K562 (cell line): Measurements from ENCODE around the gene DND1. TPM values are rescaled to one million over a fixed set of nuclear protein-coding genes. Genes with fewer than 3 reads are reported as not detected.

ENCODE experiments used
- ATF1 ChIP-seq, 2 experiments: fragments of 450-650 bp in 1 of 2; IDR thresholded peaks; 2 replicates each; pipeline ENCODE4 v1.6.1; 2016; ENCODE audit warnings: missing compliant biosample characterization in 1 of 2, missing genetic modification characterization in 1 of 2
- CBFA2T3 ChIP-seq: fragments of 450-650 bp; IDR thresholded peaks from 2 replicates; pipeline ENCODE4 v1.6.1; 2017
- E4F1 ChIP-seq: fragments of 250-450 bp; sonication (Bioruptor Pico); IDR thresholded peaks from 2 replicates; pipeline ENCODE4 v1.5.0; 2021; ENCODE audit warnings: mild to moderate bottlenecking, borderline replicate concordance
- FOXP4 ChIP-seq: sonication (generic); formaldehyde crosslinking; IDR thresholded peaks from 2 replicates; pipeline ENCODE4 v1.8.0; 2022; ENCODE audit warnings: mild to moderate bottlenecking, missing genetic modification reagents, borderline replicate concordance
- GATAD2B ChIP-seq: fragments of 450-650 bp; IDR thresholded peaks from 2 replicates; pipeline ENCODE4 v1.6.1; 2017; ENCODE audit warnings: mild to moderate bottlenecking, borderline replicate concordance
- TCF7L2 ChIP-seq: fragments of 150-350 bp; IDR thresholded peaks from 2 replicates; pipeline ENCODE4 v1.6.1; 2016; ENCODE audit warnings: low read depth, mild to moderate bottlenecking, low read length, moderate library complexity
- TEAD1 ChIP-seq, 2 experiments: fragments of 450-650 bp in 1 of 2; sonication (generic) in 1 of 2; formaldehyde crosslinking; IDR thresholded peaks; 2 replicates each; pipeline versions ENCODE4 v1.4.0 to v1.8.0; 2020 to 2022; ENCODE audit warnings: mild to moderate bottlenecking in 2 of 2, missing genetic modification reagents in 1 of 2
- ZBTB43 ChIP-seq: sonication (generic); formaldehyde crosslinking; IDR thresholded peaks from 2 replicates; pipeline ENCODE4 v1.8.0; 2023; ENCODE audit warnings: mild to moderate bottlenecking, missing genetic modification reagents
- ZNF324 ChIP-seq: fragments of 250-450 bp; sonication (Bioruptor Pico); IDR thresholded peaks from 2 replicates; pipeline ENCODE4 v1.4.0; 2020; ENCODE audit warnings: mild to moderate bottlenecking
- polyA plus RNA-seq, 8 experiments: library from polyadenylated mRNA; depleted of rRNA in 4 of 8; stranded (reverse) in 5 of 8; unstranded in 3 of 8; fragments of >200 nt; fragmentation: Nextera tagmentation in 2 of 8; fragmentation: Illumina TruSeq in 1 of 8; extraction: Ambion mirVana in 2 of 8; extraction: Trizol in 1 of 8; gene quantifications; 2 replicates each; pipeline versions ENCODE4 v1.2.1 to v1.2.3, GENCODE V29; 2011 to 2014; ENCODE audit warnings: inconsistent platforms in 1 of 8, missing spikeins in 1 of 8
- total RNA-seq, 7 experiments: library from RNA; depleted of rRNA in 6 of 7; stranded (reverse); fragments of >200 nt in 6 of 7; fragmentation: Illumina TruSeq in 2 of 7; extraction: Trizol in 2 of 7; gene quantifications; 2 replicates each; pipeline versions ENCODE4 v1.2.1 to v1.2.3, GENCODE V29; 2011 to 2021; ENCODE audit warnings: low replicate concordance in 1 of 7

Gene DND1
- total and polyA plus RNA-seq, 9 of the 15 experiments (the other 6 are each of a cell fraction or from before 2014, with no cell fraction given): 0.37 to 2.0 (median 0.90) TPM; not detected in 3

- TF ChIP-seq FOXP4 (CRISPR knock-in tag): no peak
- TF ChIP-seq ZBTB43 (CRISPR knock-in tag): no peak
- no peak for TF ChIP-seq ATF1 (CRISPR knock-in tag; IDR thresholded peaks at IDR 0.05)
- peak; percentile 71 for TF ChIP-seq ATF1 (tag; IDR thresholded peaks at IDR 0.05)
- TF ChIP-seq CBFA2T3: 0 out of 2 replicates have a peak, but pooled peaks have one; percentile 8
- no peak for TF ChIP-seq E4F1 (CRISPR knock-in tag)
- no peak for TF ChIP-seq ZNF324 (CRISPR knock-in tag)
- peak in 1 of 2 experiments; percentile 79; a peak in 1 of 4 replicates for TF ChIP-seq TEAD1 (CRISPR knock-in tag; IDR thresholded peaks at IDR 0.05)
- TF ChIP-seq GATAD2B: no peak
- no peak for TF ChIP-seq TCF7L2
Measured at GRCh38 chr5:140690941-140691924, 17.9 kb upstream of the DND1 start, which contains the start of the genes HARS1 and HARS2 (continued).
